EH (cell line): ENCODE results near the gene CXCL16.

Experiments
- DNase-seq: peaks from one replicate; pipeline ENCODE4 v3.0.0-alpha.2; 2015; ENCODE audit warnings: low read depth

Gene CXCL16

DNA sequence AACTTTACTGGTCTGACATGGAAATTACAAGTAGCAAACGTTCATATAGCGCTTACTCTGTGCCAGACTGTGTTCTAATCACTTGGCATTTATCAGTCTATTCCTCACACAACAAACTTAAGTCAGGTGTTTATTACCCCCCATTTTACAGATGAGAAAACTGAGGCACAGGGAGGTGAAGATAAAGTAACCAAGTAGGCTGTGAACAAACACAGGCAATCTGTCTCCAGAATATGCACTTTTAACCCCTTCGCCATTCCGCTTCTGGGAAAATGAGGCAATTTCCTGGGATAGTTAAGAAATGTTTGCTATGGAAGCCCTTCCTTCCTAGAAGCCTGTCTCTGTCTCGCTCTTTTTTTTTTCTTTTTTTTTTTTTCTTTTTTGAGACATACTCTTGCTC lies 12.2 kb upstream of the CXCL16 start:
- peak; percentile 32 for DNase-seq

DNA sequence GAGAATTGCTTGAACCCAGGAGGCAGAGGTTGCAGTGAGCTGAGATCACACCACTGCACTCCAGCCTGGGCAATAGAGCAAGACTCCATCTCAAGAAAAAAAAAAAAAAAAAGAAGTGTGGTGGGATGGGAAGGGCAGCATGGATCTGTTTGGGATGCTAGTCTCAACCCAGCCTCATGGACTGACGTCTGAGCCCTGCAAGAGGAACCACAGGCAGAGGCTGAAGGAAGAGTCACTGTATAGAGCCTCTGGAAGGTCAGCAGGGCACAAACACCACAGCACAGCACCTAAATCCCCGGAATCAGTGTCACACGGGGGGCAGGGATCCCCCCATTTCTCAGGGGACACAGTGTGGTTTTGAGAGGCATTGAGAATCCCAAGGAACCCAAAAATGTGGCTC lies 10.9 kb upstream of the CXCL16 start:
- DNase-seq, result no peak

DNA sequence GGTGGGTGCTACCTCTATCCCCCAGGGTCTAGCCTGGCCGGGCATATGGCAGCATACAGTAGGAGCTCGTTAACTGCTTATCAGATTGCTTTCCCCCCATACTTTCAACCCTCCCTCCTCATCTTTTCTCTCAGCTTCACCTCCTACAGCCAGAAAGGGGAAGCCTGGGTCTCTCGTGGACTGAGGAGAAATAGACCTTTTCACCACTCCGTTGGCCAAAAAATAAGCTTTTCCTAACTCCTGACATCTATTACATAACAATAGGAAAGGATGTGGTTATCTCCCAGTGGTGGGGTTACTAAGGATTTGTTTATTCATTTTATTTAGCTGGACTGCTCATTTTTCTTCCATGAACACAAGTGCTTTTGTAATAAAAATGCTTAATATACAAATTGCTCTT lies 9.0 kb upstream of the CXCL16 start:
- DNase-seq, result no peak

DNA sequence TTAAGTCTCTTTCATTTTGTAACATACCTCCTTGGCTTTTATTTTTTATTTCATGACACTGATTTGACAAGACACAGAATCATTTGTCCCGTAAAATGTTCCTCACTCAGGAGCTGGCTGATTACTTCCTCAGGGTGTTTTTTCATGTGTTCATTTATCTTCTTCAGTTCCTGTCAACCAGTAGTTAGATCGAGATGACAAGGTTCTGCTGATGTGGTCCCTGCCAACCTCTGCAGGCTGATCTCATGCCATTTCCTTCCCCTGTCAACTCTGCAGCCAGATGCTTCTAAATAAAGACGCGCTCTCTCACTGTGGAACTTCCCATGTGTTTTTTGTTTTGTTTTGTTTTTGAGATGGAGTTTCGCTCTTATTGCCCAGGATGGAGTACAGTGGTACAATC lies 8.1 kb upstream of the CXCL16 start:
- no peak for DNase-seq

DNA sequence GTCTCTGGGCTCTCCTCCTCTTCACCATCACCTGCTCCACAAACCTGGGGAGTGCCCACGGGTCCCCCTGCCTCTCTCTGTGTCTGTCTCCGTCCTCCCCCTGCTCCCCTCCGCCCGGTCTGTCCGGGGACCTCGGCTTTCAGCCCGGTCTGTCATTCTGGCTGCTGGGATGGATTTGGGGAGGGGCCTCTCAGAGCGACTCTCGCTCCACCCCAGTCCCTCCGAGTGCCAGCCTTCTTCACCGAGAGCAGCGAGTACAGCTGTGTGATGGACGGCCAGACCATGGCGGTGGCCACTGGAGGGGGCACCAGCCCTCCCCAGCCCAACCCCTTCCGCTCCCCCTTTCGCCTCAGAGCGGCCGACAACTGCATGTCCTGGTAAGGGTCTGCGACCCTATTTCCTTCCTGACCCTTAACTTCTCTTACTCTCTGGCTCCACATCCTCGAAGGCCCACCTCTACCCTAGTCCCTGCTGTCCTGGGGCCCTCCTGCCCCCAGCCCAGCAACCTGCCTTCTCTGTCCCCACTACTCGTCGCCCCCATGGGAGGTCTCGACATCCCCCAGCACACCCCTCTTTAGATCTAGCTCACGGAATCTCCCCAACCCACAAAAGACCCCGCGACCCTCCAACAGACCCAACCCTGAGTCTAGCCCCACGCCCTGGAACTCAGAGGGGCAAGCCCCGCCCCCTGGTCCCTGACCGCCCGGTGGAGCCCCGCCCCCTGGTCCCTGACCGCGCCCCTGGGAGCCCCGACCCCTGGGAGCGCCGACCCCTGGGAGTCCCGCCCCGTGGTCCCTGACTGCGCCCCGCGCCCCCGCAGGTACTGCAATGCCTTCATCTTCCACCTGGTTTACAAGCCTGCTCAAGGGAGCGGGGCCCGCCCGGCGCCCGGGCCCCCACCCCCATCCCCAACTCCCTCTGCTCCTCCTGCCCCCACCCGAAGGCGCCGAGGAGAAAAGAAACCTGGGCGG lies 5.6 kb upstream of the CXCL16 start:
- DNase-seq, result no peak

DNA sequence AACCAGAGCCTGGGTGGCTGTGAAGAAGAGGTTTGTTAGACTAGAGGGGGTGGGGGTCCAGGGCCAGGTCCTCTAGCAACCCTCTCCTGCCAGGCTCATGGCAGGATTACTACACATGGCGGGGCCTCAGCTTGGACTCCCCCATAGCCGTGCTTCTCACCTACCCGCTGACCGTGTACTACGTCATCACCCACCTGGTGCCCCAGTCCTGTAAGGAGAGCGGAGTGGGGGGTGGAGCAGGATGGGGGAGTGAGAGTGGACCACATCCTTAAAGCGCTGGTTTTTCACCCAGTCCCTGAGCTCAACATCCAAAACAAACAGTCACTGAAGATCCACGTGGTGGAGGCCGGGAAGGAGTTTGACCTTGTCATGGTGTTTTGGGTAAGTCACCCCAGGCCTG lies 4.2 kb upstream of the CXCL16 start:
- no peak for DNase-seq

DNA sequence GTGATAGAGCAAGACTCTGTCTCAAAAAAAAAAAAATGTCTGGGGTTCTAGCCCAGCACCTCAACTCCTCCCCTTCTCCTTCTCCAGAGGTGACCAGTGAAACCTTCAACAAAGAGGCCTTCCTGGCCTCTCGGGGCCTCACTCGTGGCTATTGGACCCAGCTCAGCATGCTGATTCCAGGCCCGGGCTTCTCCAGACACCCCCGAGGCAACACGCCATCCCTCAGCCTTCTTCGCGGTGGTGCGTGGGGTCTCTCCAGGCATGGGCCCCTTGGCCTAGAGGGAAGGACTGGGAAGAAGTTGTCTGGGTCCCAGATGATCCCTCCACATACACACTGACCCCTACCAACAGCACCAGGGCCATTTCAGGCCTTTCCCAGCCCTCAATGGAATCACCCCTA lies 3.5 kb upstream of the CXCL16 start:
- no peak for DNase-seq

DNA sequence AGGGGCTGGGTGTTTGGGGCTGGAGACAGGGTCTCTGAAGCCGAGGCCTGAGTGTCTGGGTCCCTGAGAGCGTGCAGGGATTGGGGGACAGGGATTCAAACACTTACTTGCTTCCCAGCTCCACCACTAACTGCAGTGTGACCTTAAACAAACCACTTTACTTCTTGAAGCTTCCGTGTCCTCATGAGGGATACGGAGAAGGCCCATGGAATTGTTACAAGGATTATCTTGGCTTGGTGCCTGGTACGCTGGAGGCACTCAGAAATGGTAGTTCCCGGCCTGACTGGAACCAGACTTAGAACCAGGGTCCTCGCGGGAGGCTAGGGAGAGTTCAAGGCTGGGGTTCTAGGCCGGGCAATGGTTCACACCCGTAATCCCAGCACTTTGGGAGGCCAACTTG lies 2.9 kb upstream of the CXCL16 start:
- DNase-seq, result peak; percentile 25

DNA sequence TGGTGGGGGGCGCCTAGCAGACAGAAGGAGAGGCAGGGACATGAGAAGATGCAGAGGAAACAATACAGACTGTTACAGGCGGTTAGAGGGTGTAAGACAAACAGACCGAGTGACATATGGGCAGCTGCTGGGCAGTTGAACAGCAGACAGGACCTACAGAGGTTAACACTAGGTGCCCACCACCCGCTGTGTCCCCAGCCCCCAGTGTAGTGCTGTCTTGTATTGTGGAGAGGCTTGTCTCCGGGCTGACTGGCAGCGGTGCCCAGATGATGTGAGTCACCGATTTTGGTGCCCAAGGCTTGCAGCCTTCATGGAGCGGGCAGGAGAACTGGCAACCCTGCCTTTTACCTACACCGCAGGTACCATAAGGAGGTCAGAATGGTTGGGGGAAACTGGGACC lies 2.4 kb upstream of the CXCL16 start:
- DNase-seq, result no peak

DNA sequence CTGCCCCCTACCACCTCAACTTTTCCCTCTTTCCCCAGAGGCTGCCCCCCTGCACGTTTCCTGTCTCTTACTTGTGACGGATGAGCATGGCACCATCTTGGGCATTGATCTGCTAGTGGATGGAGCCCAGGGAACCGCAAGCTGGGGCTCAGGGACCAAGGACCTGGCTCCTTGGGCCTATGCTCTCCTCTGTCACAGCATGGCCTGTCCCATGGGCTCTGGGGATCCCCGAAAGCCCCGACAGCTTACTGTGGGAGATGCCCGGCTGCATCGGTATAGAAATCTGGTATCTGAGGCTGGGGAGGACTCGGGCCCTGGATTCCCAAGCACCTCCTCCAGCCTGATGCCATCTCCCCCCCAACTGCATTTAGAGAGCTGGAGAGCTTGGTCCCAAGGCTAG lies 1.8 kb upstream of the CXCL16 start:
- no peak for DNase-seq

DNA sequence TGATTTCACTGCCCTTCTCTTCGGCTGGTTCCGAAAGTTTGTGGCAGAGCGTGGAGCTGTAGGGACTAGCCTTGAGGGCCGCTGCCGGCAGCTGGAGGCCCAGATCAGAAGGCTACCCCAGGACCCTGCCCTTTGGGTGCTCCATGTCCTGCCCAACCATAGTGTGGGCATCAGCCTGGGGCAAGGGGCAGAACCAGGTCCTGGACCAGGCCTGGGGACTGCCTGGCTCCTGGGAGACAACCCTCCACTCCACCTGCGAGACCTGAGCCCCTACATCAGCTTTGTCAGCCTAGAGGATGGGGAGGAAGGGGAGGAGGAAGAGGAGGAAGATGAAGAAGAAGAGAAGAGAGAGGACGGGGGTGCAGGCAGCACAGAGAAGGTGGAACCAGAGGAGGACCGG lies 856 bp upstream of the CXCL16 start:
- DNase-seq, result no peak

DNA sequence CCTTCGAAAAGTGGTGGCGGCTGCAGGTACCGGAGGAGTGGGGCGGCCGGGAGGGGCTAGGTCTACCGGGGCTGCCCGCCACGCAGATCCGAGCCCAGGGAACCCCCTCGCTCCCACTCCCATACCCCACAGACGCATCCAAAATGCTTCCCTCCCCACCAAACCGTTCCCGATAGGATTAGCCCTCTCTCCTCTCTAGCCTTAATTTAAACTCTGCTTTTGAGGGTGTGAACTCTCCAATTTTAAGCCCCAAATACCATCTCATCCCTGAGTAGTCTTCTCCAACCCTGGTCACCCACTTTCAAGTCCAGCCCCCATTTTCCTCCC lies 260 bp upstream of the CXCL16 start:
- no peak for DNase-seq

DNA sequence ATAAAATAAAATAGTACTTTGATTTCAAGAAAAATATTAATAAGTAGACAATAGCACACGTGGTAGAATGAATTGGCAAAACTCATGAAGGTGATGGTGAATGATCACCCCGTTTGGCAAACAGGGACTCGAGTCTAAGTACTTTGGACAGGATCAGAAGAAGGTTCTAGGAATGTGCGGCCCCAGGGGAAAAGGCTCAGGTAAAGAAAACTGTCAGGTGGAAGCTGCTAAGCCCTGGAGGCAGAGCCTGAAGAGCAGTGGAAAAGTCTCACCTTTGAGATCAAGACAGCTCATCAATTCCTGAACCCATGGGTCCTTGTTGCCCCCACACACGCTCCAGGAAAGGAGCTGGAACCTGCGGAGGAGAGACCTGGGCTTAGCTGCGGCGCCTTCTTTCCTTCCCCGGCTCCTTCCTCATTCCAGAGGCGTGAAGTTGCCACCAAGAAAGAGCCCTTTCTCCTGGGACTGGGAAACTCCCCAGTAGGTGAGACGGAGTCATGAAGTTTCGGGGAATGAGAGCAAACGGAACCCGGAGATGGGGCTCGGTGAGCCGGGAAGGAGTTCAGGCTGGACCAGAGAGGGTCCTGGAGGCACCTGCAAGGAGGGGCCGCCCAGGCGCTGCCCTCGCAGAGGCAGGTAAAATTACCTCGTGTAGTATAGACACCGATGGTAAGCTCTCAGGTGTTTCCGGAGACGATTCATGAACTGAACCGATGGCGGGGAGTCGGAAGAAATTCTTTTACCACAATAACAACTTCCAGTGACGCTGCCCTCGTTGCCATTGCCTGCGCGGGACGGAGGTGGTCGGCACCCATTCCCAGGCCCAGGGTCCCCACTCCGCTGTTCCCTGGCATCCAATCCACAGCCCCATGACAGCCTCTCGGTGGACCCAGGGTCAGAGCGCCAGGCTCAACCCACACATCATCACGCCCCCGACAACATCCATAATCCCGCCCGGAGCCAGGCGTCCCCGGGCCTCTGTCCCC lies 1.3 kb downstream of the CXCL16 start:
- no peak for DNase-seq

DNA sequence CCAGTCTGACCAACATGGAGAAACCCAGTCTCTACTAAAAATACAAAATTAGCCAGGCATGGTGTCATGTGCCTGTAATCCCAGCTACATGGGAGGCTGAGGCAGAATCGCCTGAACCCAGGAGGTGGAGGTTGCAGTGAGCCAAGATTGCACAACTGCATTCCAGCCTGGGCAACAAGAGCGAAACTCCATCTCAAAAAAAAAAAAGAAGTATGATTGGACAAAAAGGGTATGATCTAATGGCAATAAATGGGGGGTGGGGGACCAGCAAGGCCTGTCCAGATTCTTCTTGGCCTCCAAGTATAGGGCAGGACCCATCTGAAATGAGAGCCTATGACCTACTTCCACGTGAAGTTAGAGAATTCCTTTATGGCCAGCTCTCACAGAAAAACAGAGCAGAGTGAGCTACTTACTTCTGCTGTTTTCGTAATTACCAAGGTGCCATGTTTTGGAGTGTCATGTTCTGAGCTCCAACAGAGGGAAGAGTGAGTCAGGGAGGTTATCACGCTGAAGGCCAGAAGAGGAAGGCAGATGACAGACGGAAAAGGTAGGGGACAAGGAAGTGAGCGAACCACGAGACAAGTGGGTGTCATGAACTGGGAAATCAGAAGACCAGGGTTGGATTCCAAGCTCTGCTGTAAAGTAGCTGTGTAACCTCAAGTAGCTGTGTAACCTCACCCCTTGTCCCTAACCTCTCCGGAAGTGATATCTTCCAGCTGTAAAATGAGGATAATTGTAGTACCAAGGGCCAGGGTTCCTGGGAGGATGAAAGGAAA lies 3.7 kb downstream of the CXCL16 start:
- DNase-seq, result no peak

DNA sequence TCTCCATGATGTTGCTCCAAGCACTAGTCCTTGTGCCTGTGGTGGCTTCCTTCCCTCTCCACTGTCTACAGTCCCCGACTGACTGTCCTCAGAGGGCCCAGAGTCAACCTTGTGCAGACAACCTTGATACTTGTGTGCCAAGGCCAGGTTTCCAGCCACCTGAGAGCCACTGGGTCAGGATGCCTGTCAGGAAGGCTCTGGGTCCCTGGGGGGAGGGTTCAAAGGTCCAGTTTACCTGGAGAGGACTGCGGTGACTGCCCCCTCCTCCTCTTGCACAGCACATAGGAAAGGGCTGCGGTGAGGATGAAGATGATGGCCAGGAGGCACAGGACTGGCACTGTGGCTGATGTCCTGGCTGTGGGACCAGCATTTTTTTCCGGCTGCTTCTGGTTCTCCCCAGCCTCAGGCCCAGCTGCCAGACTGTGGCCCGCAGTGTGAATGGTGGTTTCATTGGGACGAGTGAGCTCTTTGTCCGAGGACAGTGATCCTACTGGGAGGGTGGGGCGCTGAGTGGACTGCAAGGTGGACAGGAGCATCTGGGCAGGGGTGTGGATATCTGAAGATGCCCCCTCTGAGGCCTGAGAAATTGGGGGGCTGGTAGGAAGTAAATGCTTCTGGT lies 4.8 kb downstream of the CXCL16 start:
- DNase-seq, result no peak

DNA sequence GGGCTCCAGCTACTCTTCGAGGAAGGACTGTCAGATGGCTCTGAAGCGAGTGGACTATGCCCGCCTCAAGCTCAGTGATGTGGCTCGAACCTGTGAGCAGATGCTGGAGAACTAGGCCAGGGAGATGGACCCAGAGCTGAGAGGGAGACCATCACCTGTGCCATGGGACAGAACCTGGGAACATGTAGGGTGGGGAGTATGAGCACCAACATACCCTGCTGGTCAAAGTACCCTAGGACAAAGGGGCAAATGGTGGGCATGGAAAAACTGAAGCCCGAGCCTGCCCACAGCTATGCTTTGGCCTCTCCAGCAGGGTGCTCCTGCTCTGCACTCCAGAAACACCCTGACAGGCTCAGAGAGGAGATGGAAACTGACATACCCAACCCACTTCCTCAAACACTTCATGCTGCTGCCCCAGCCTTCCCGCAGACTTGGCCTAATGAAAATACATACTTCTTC lies 6.6 kb downstream of the CXCL16 start:
- DNase-seq, result no peak

DNA sequence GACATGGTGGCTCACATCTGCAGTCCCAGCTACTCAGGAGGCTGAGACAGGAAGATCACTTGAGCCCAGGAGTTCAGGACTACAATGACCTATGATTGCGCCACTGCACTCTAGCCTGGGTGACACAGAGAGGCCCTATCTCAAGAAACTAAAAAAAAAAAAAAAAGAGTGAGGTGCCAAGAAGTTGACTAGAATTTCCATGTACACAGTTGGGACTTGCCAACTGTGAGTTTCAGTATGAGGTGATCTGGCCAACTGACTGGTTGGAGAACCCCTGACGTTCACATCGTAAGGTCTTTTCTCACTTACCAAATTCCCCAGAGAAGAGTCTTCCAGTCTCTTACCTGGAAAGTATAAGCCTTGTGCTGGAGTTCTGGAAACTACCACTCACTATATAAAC lies 11.6 kb downstream of the CXCL16 start:
- DNase-seq, result no peak

DNA sequence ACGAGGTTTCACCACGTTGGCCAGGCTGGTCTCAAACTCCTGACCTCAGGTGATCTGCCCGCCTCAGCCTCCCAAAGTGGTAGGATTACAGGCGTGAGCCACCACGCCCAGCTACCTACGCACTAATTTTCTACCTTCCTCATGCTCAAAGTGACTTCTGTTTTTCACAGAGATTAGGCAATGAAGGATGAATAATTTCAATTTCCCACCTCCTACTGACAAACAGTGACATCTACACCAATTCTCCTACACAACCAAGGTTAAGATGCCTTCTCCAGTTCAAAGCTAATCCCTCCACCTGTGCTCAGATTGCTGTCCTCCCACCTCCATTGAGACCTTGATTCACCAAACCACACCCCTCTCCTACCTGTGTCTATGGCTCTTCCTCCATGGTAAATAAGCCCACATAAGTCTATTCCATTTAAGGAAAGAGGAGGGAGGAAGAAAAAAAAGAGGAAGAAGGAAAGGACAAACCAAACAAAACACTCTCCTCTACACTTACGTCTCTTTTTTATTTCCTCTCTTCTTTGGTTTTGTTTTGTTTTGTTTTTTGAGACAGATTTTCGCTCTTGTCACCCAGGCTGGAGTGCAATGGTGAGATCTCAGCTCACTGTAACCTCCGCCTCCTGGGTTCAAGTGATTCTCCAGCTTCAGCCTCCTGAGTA lies 13.9 kb downstream of the CXCL16 start:
- DNase-seq, result no peak

DNA sequence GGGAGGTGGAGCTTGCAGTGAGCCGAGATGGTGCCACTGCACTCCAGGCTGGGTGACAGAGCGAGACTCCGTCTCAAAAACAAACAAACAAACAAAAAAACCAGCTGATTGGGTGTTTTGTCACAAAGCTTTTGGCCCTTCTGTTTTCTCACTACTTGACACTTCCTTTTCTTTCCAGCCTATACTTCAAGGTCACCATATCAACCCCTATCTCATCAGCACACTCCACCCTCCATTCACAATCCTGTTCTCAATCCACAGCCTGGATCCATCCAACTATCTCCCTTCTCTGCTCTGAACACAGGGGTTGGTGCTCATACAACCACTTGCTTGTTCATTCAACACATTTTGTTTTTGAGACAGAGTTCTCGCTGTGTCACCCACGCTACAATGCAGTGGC lies 15.1 kb downstream of the CXCL16 start:
- DNase-seq, result no peak

DNA sequence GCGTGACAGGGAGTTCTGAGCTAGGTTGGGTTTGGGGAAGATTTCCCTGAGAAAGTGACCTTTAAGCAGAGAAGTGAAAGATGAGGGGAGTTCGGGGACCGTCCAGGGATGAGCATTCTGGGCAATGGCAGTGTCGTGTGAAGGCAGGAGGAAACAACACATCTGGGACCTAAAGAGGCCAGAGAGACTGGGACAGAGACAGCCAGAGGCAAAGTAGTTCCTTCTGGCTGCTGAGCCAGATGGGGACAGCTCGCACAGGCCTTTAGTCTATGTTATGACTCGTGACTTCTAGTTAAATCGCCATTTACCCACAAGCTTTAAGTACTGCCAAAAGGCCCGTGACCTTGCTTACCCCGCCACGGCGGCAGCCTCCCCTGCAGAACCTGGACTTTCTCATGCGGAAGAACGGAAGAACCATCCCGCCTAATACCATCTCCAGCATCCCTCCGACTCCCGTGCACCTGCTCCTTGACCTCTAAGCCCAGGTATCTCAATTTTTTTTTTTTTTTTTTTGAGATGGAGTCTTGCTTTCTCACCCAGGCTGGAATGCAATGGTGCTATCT lies 17.0 kb downstream of the CXCL16 start:
- DNase-seq, result no peak
